Activated naive CD8-positive, alpha-beta T cell (primary cell): ENCODE results near the gene SULT1C2.
"Not testable (repeated sequence)": the region's sequence is repeated elsewhere in the genome, so short reads cannot be mapped to it uniquely, and the experiment has no call there.

Experiments
- H3K27ac Mint-ChIP-seq: one replicate; pipeline ENCODE4 v1.8.0; 2021; ENCODE audit warnings: mixed read lengths
- H3K27me3 Mint-ChIP-seq: one replicate; pipeline ENCODE4 v1.8.0; 2021; ENCODE audit warnings: mixed read lengths
- H3K36me3 Mint-ChIP-seq: one replicate; pipeline ENCODE4 v1.8.0; 2021; ENCODE audit warnings: mixed read lengths
- H3K4me1 Mint-ChIP-seq: one replicate; pipeline ENCODE4 v1.8.0; 2021; ENCODE audit warnings: low read depth, mixed read lengths
- H3K4me3 Mint-ChIP-seq: one replicate; pipeline ENCODE4 v1.8.0; 2021; ENCODE audit warnings: mild to moderate bottlenecking, mixed read lengths
- H3K9me3 Mint-ChIP-seq: one replicate; pipeline ENCODE4 v1.8.0; 2021; ENCODE audit warnings: low read depth, mixed read lengths

Gene SULT1C2

GRCh38 chr2:108271691-108272253 lies 16.9 kb upstream of the SULT1C2 start:
- Mint-ChIP-seq H3K27ac (no peak overlapping the region), H3K4me1 (no peaks in the 10 kb centered on the region), H3K27me3 (peaks cover 2% of the 10 kb centered on the region), H3K4me3 (no peak overlapping the region), H3K36me3 (no peaks in the 10 kb centered on the region), H3K9me3 (no peaks in the 10 kb centered on the region)

- Mint-ChIP-seq H3K27ac (no peak overlapping the region), H3K4me1 (no peaks in the 10 kb centered on the region), H3K36me3 (no peaks in the 10 kb centered on the region), H3K27me3 (peaks cover 4% of the 10 kb centered on the region), H3K4me3 (no peak overlapping the region), H3K9me3 (peaks cover 5% of the 10 kb centered on the region)
Measured at GRCh38 chr2:108278631-108279030, 10.1 kb upstream of the SULT1C2 start.

GRCh38 chr2:108279468-108279867 lies 9.2 kb upstream of the SULT1C2 start:
- Mint-ChIP-seq H3K36me3 (no peaks in the 10 kb centered on the region), H3K4me3 (no peak overlapping the region), H3K27me3 (peaks cover 4% of the 10 kb centered on the region), H3K4me1 (no peaks in the 10 kb centered on the region), H3K9me3 (peaks cover 9% of the 10 kb centered on the region), H3K27ac (no peak overlapping the region)

- no peaks in the 10 kb centered on the region for H3K36me3 Mint-ChIP-seq
- no peaks in the 10 kb centered on the region for H3K4me1 Mint-ChIP-seq
- peaks cover 18% of the 10 kb centered on the region for H3K9me3 Mint-ChIP-seq
- peaks cover 11% of the 10 kb centered on the region for H3K27me3 Mint-ChIP-seq
- no peak overlapping the region for H3K4me3 Mint-ChIP-seq
- H3K27ac Mint-ChIP-seq, result no peak overlapping the region
Measured at GRCh38 chr2:108280466-108280865, 8.2 kb upstream of the SULT1C2 start.

GRCh38 chr2:108284566-108284965 lies 4.1 kb upstream of the SULT1C2 start:
- not testable (repeated sequence) for H3K36me3 Mint-ChIP-seq
- peaks cover 12% of the 10 kb centered on the region for H3K27me3 Mint-ChIP-seq

GRCh38 chr2:108285616-108286015 lies 3.1 kb upstream of the SULT1C2 start:
- Mint-ChIP-seq H3K36me3 (no peaks in the 10 kb centered on the region), H3K27me3 (peaks cover 12% of the 10 kb centered on the region), H3K9me3 (peaks cover 18% of the 10 kb centered on the region), H3K4me1 (no peaks in the 10 kb centered on the region), H3K4me3 (no peak overlapping the region), H3K27ac (no peak overlapping the region)

More at GRCh38 chr2:108284566-108284965, 4.1 kb upstream of the SULT1C2 start:
- not testable (repeated sequence) for H3K27ac Mint-ChIP-seq, H3K4me3 Mint-ChIP-seq, H3K4me1 Mint-ChIP-seq
- H3K9me3 Mint-ChIP-seq, result peaks cover 18% of the 10 kb centered on the region

- Mint-ChIP-seq H3K27ac (no peak overlapping the region), H3K9me3 (peaks cover 18% of the 10 kb centered on the region), H3K27me3 (peaks cover 12% of the 10 kb centered on the region), H3K4me3 (no peak overlapping the region), H3K36me3 (no peaks in the 10 kb centered on the region), H3K4me1 (no peaks in the 10 kb centered on the region)
Measured at GRCh38 chr2:108287169-108287568, 1.5 kb upstream of the SULT1C2 start.

- Mint-ChIP-seq H3K27ac (no peak overlapping the region), H3K9me3 (no peaks in the 10 kb centered on the region), H3K4me3 (no peak overlapping the region), H3K36me3 (no peaks in the 10 kb centered on the region), H3K27me3 (peaks cover 2% of the 10 kb centered on the region), H3K4me1 (no peaks in the 10 kb centered on the region)
Measured at GRCh38 chr2:108293850-108294249, 5.2 kb downstream of the SULT1C2 start.

GRCh38 chr2:108297436-108298141 lies 8.9 kb downstream of the SULT1C2 start:
- H3K9me3 Mint-ChIP-seq, result no peaks in the 10 kb centered on the region
- H3K4me1 Mint-ChIP-seq, result no peaks in the 10 kb centered on the region
- no peak overlapping the region for H3K27ac Mint-ChIP-seq
- peaks cover 2% of the 10 kb centered on the region for H3K27me3 Mint-ChIP-seq
- H3K4me3 Mint-ChIP-seq, result no peak overlapping the region
- H3K36me3 Mint-ChIP-seq, result no peaks in the 10 kb centered on the region

GRCh38 chr2:108301558-108301957 lies 12.9 kb downstream of the SULT1C2 start:
- H3K9me3 Mint-ChIP-seq, result no peaks in the 10 kb centered on the region
- H3K4me3 Mint-ChIP-seq, result no peak overlapping the region
- H3K36me3 Mint-ChIP-seq, result no peaks in the 10 kb centered on the region
- no peak overlapping the region for H3K27ac Mint-ChIP-seq
- H3K4me1 Mint-ChIP-seq, result peaks cover 6% of the 10 kb centered on the region
- peaks cover 2% of the 10 kb centered on the region for H3K27me3 Mint-ChIP-seq

GRCh38 chr2:108304975-108305374 lies 16.3 kb downstream of the SULT1C2 start:
- Mint-ChIP-seq H3K4me3 (no peak overlapping the region), H3K9me3 (no peaks in the 10 kb centered on the region), H3K27me3 (peaks cover 4% of the 10 kb centered on the region), H3K4me1 (peaks cover 6% of the 10 kb centered on the region), H3K36me3 (no peaks in the 10 kb centered on the region), H3K27ac (no peak overlapping the region)

- H3K27ac Mint-ChIP-seq, result no peak overlapping the region
- H3K4me1 Mint-ChIP-seq, result peaks cover 6% of the 10 kb centered on the region
- H3K36me3 Mint-ChIP-seq, result no peaks in the 10 kb centered on the region
- H3K4me3 Mint-ChIP-seq, result no peak overlapping the region
- H3K9me3 Mint-ChIP-seq, result no peaks in the 10 kb centered on the region
- peaks cover 4% of the 10 kb centered on the region for H3K27me3 Mint-ChIP-seq
Measured at GRCh38 chr2:108305901-108306300, 17.2 kb downstream of the SULT1C2 start.

GRCh38 chr2:108309903-108310302 lies 21.2 kb downstream of the SULT1C2 start:
- no peaks in the 10 kb centered on the region for H3K36me3 Mint-ChIP-seq
- peaks cover 4% of the 10 kb centered on the region for H3K4me1 Mint-ChIP-seq
- H3K4me3 Mint-ChIP-seq, result no peak overlapping the region
- H3K27ac Mint-ChIP-seq, result no peak overlapping the region
- no peaks in the 10 kb centered on the region for H3K9me3 Mint-ChIP-seq
- H3K27me3 Mint-ChIP-seq, result peaks cover 4% of the 10 kb centered on the region

GRCh38 chr2:108314586-108315296 lies 26.0 kb downstream of the SULT1C2 start:
- Mint-ChIP-seq H3K9me3 (no peaks in the 10 kb centered on the region), H3K27ac (no peak overlapping the region), H3K4me3 (no peak overlapping the region), H3K27me3 (no peaks in the 10 kb centered on the region), H3K36me3 (no peaks in the 10 kb centered on the region), H3K4me1 (no peaks in the 10 kb centered on the region)

GRCh38 chr2:108315444-108315934 lies 26.8 kb downstream of the SULT1C2 start:
- no peaks in the 10 kb centered on the region for H3K9me3 Mint-ChIP-seq
- no peaks in the 10 kb centered on the region for H3K4me1 Mint-ChIP-seq
- no peak overlapping the region for H3K27ac Mint-ChIP-seq
- no peaks in the 10 kb centered on the region for H3K27me3 Mint-ChIP-seq
- H3K4me3 Mint-ChIP-seq, result no peak overlapping the region
- H3K36me3 Mint-ChIP-seq, result no peaks in the 10 kb centered on the region
